ENCODE data around the gene TENM4. TPM values are rescaled to one million over a fixed set of nuclear protein-coding genes. Genes with fewer than 3 reads are reported as not detected.
"Not testable (repeated sequence)": the region's sequence is repeated elsewhere in the genome, so short reads cannot be mapped to it uniquely, and the experiment has no call there.

Gene TENM4
- total RNA-seq, 1 donor from 2014 or later, result 11.9 TPM

DNA sequence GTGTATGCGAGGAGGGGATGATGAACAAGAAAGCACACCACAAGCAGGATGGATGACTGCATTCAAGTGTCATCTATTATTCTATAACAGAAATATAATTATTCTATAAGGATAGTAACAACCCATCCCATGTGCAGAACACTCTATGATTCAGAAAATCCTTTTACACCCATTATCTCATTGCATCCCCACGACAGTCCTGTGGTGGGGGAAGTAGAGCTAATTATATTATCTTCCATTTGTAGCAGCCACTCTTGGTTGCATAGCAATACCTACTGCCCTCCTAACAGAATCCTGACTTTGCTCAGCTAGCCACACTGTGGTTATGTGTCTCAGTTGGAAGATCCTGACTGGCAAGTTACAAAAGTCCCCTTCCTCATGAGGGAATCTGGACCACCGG is 459.7 kb downstream of the TENM4 start:
- no peaks in the 10 kb centered on the region for H3K27me3 ChIP-seq
- no peaks in the 10 kb centered on the region for H3K36me3 ChIP-seq
- H3K27ac ChIP-seq, result no peak overlapping the region
- no peak for DNase-seq (ENCODE audit: low spot score in 2 of 2)
- no peak overlapping the region for H3K4me3 ChIP-seq
- intact Hi-C loops (cut with DNase I), result no loop called here
- TF ChIP-seq, protein P1, sequence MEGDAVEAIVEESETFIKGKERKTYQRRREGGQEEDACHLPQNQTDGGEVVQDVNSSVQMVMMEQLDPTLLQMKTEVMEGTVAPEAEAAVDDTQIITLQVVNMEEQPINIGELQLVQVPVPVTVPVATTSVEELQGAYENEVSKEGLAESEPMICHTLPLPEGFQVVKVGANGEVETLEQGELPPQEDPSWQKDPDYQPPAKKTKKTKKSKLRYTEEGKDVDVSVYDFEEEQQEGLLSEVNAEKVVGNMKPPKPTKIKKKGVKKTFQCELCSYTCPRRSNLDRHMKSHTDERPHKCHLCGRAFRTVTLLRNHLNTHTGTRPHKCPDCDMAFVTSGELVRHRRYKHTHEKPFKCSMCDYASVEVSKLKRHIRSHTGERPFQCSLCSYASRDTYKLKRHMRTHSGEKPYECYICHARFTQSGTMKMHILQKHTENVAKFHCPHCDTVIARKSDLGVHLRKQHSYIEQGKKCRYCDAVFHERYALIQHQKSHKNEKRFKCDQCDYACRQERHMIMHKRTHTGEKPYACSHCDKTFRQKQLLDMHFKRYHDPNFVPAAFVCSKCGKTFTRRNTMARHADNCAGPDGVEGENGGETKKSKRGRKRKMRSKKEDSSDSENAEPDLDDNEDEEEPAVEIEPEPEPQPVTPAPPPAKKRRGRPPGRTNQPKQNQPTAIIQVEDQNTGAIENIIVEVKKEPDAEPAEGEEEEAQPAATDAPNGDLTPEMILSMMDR (IDR thresholded peaks at IDR 0.05), result no peak
- H3K4me1 ChIP-seq, result no peaks in the 10 kb centered on the region
- H3K9me3 ChIP-seq, result no peaks in the 10 kb centered on the region

DNA sequence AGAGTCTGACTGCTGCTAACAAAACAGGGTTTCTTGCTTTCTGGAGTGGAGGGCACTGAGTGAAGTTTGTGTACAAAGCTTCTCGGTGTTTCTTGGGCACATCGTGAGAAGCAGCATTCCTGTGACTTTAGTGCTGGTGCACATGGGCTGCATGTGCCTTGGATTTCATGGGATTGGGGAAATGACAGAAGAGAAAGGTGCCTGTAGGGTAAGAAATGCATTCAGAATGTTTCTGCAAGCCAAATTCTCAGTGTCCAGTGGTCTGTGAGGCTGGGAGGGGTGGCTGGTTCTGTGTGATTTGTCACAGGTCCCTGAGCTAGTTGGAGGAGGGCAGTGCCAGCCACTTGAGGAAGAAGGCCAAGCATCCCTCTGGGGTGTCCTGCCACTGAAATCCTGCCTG is 462.0 kb downstream of the TENM4 start:
- intact Hi-C loops (cut with DNase I), result no loop called here

DNA sequence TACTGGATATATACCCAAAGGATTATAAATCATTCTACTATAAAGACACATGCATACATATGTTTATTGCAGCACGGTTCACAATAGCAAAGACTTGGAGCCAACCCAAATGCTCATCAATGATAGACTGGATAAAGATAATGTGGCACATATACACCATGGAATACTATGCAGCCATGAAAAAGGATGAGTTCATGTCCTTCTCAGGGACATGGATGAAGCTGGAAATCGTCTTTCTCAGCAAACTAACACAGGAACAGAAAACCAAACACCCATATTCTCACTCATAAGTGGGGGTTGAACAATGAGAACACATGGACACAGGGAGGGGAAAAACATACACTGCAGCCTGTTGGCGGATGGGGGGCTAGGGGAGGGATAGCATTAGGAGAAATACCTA is 463.0 kb downstream of the TENM4 start:
- DNase-seq (ENCODE audit: low spot score in 2 of 2); intact Hi-C loops (cut with DNase I): not testable (repeated sequence)

More for the DNA sequence above, 462.0 kb downstream of the TENM4 start:
- no peak overlapping the region for H3K27ac ChIP-seq
- no peak for DNase-seq (ENCODE audit: low spot score in 2 of 2)
- H3K36me3 ChIP-seq, result no peaks in the 10 kb centered on the region
- no peaks in the 10 kb centered on the region for H3K4me1 ChIP-seq
- no peak overlapping the region for H3K4me3 ChIP-seq
- TF ChIP-seq, protein P1 (IDR thresholded peaks at IDR 0.05), result no peak
- H3K27me3 ChIP-seq, result no peaks in the 10 kb centered on the region
- H3K9me3 ChIP-seq, result no peaks in the 10 kb centered on the region

DNA sequence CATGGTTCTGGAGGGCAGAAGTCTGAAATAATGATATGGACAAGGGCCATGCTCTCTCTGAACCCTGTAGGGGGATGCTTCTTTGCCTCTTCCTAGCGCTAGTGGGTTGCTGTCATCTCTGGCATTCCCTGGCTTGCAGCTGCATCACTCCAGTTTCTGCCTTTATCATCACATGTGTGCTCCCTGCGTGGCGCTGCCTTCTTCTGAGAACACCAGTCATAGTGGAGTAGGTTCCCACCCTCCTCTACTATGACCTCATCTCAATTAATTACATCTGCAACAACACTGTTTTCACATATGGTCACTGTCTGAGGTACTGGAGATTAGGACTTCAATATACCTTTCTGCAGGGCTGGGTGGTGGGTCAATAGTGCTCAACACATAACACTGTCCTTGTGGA is 463.8 kb downstream of the TENM4 start:
- TF ChIP-seq, protein P1 (IDR thresholded peaks at IDR 0.05), result no peak
- intact Hi-C loops (cut with DNase I), result no loop called here
- Histone ChIP-seq H3K4me1 (no peaks in the 10 kb centered on the region), H3K27ac (no peak overlapping the region), H3K27me3 (no peaks in the 10 kb centered on the region), H3K9me3 (no peaks in the 10 kb centered on the region), H3K4me3 (no peak overlapping the region), H3K36me3 (no peaks in the 10 kb centered on the region)
- no peak for DNase-seq (ENCODE audit: low spot score in 2 of 2)

More for the DNA sequence above, 463.0 kb downstream of the TENM4 start:
- not testable (repeated sequence) for H3K4me1 ChIP-seq, H3K27ac ChIP-seq, H3K36me3 ChIP-seq, H3K27me3 ChIP-seq, H3K9me3 ChIP-seq, H3K4me3 ChIP-seq

DNA sequence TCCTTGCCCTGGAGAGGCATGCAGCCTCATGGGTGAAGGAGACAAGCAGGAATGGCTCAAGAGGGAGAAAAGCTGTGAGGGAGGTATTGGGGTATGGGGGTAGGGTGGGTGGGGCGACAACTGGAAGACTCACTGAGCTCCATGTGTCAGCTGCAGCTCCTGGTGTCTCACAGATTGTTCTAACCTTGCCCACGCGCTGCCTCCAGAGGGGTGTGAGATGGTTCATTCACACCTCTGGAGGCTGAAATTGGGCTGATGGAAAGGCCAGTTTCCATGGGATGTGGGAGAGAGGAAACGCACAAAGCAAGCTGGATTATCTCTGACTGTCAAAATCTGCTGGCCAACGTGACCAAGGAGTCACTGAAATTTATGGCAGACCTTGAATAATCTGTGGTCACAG is 465.7 kb downstream of the TENM4 start:
- intact Hi-C loops (cut with DNase I), result no loop called here
- Histone ChIP-seq H3K27ac (no peak overlapping the region), H3K36me3 (no peaks in the 10 kb centered on the region), H3K4me3 (no peak overlapping the region), H3K9me3 (no peaks in the 10 kb centered on the region), H3K4me1 (no peaks in the 10 kb centered on the region), H3K27me3 (no peaks in the 10 kb centered on the region)
- TF ChIP-seq, protein P1 (IDR thresholded peaks at IDR 0.05), result no peak
- DNase-seq (ENCODE audit: low spot score in 2 of 2), result no peak

DNA sequence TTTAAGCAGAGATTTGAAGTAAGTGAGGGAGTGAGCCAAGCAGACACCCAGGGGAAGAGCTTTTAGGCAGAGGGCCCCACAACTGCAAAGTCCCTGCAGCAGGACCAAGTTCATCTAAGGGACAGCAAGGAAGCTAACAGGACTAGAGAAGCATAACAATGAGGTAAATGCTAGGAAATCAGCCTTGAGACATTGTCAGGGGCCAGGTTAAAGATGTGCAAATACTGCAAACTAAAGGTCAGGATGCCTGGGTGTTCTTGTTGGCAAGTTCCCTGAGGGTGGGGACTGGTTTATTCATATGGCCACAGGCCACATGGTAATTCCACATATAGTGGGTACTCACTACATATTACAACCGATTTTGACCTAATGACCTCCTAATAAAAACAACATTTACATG is 467.0 kb downstream of the TENM4 start:
- no peaks in the 10 kb centered on the region for H3K36me3 ChIP-seq
- H3K4me3 ChIP-seq, result no peak overlapping the region
- intact Hi-C loops (cut with DNase I), result no loop called here
- TF ChIP-seq, protein P1 (IDR thresholded peaks at IDR 0.05), result no peak
- no peak overlapping the region for H3K27ac ChIP-seq
- no peaks in the 10 kb centered on the region for H3K9me3 ChIP-seq
- no peak for DNase-seq (ENCODE audit: low spot score in 2 of 2)
- no peaks in the 10 kb centered on the region for H3K4me1 ChIP-seq
- H3K27me3 ChIP-seq, result no peaks in the 10 kb centered on the region
